ENCODE measurements around the gene PKP3. TPM values are rescaled to one million over a fixed set of nuclear protein-coding genes. Genes with fewer than 3 reads are reported as not detected.

The PKP3 gene, protein sequence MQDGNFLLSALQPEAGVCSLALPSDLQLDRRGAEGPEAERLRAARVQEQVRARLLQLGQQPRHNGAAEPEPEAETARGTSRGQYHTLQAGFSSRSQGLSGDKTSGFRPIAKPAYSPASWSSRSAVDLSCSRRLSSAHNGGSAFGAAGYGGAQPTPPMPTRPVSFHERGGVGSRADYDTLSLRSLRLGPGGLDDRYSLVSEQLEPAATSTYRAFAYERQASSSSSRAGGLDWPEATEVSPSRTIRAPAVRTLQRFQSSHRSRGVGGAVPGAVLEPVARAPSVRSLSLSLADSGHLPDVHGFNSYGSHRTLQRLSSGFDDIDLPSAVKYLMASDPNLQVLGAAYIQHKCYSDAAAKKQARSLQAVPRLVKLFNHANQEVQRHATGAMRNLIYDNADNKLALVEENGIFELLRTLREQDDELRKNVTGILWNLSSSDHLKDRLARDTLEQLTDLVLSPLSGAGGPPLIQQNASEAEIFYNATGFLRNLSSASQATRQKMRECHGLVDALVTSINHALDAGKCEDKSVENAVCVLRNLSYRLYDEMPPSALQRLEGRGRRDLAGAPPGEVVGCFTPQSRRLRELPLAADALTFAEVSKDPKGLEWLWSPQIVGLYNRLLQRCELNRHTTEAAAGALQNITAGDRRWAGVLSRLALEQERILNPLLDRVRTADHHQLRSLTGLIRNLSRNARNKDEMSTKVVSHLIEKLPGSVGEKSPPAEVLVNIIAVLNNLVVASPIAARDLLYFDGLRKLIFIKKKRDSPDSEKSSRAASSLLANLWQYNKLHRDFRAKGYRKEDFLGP
- 0.66 and 0.87 TPM in 2 replicates for total RNA-seq

GRCh38 chr11:394034-394857, at the start of gene PKP3:
Gene PKP3, plus strand, starts transcription at chr11:394209. Its CDS starts 84 bp downstream, at chr11:394293.

DNA sequence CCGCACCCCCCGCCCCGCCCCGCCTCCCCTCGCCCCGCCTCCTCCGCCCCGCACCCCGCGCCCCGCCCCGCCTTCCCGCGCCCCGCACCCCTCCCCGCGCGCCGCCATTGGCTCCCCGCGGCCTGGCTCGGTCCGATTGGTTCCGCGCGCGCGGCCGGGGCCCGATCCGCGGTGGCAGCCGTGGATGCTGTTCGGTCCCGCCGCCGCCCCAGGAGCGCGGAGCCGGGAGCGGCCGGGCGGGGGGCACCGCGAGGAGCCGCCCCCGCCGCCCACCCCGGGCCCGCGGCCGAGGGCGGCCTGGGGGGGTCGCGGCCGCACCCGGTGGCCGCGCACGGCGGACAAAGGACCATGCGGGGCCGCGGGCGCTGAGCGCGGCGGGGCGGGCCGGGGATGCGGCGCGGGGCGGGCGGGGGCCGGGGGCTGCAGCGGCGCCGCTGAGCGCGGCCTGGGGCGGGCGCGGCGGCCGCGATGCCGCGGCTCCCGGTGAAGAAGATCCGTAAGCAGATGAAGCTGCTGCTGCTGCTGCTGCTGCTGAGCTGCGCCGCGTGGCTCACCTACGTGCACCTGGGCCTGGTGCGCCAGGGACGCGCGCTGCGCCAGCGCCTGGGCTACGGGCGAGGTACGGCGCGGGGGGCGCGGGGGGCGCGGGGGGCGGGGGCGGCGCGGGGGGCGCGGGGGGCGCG, 24.5 kb upstream of the PKP3 start, which contains the start of gene B4GALNT4:
Gene B4GALNT4 (plus strand): TSS at position 164 of the 683 bp plus-strand sequence. CDS start 305 bp downstream, at position 469.

DNA sequence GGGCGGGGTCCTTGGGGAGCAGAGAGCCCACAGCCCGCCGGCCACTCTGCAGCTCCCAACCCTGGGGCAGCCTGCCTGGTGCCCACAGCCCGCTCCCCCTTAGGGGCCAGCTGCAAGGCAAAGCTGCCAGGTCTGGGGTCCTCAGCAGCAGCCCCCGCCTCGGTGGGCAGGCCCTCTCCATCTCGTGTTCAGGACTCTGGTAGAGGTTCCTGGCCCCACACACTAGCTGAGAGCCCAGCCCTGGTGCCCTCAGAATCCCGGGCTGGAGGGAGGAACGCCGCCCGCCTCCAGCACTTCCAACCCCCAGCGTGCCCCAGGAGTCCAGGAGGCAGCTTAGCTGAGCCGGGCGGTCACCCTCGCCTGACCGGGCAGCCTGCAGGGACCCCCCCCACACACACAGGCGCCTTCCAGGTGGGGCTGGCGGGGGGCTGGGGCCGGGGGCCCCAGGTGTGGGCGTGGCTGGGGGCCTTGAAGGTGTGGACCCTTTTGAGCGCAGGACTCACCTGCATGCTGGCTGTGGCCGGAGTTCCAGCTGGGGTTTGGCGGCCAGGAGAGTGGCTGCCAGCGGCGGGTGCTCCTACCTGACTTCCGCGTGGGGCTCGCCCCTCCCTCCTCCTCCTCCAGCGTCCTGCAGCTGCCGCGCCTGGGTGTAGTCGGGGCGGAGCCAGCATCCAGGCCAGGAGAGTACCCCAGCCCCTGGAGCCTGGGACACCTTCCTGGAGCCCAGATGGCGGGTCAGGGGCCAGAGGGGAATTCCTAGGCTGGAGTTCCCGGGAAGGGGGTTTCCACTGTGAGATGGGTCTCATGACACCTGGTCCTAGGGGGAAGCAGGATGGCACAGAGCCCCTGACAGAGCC, 47.6 kb downstream of the PKP3 start, which contains the start of gene ANO9:
Gene ANO9 (minus strand): TSS at position 594 of the 857 bp plus-strand sequence. CDS start 85 bp downstream, at position 509.

DNA sequence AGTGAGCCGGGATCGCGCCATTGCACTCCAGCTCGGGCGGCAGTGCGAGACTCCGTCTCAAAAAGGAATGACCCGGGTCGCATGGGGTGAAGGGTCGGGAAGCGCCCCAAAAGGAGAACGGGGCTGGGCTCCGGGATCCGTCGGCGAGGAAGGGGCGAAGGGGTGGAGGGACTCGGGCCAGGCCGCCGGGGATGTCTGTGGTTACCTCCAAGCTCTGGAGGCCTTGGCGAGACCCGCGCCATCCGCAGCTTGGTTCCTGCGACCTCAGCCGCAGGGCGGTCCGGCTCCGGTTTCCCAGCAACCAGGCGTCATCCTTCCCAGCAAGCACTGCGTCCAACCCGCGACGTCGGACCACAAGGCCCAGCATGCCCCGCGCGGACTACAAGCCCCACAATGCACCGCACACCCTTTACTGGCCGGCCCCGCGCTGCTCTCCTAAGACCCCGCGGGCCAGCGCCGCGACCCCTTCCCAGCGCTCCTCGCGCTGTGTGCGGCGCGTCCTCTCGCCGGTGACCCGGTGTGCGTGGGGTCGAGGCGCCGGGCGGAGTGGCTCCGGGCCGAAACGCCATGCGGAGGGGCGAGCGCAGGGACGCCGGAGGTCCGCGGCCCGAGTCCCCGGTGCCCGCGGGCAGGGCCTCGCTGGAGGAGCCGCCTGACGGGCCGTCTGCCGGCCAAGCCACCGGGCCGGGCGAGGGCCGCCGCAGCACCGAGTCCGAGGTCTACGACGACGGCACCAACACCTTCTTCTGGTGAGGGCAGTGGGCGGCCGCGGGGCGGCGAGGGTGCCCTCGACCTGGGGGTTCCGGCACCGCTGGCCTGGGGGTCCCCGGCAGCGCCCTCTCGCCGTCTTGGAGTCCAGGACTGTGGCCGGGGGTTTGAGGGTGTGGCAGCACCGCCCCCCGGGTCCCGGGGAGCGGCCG, 56.1 kb downstream of the PKP3 start, which contains the start of gene PTDSS2:
Gene PTDSS2 (plus strand): TSS at position 391 of the 920 bp plus-strand sequence. CDS start 177 bp downstream, at position 568.

Other genes starting within 250 kb of the PKP3 start
- not detected in 2 replicates for gene SCGB1C1, start 201.1 kb upstream of the PKP3 start, total RNA-seq
- gene BET1L, start 186.8 kb upstream of the PKP3 start, total RNA-seq = 17.9 and 21.6 TPM in 2 replicates
- gene RIC8A, start 186.5 kb upstream of the PKP3 start, total RNA-seq = 126 and 131 TPM in 2 replicates
- gene SIRT3, start 157.9 kb upstream of the PKP3 start, total RNA-seq = 6.2 and 8.2 TPM in 2 replicates
- 118 and 202 TPM in 2 replicates for gene PSMD13, start 157.2 kb upstream of the PKP3 start, total RNA-seq
- gene NLRP6, start 115.8 kb upstream of the PKP3 start, total RNA-seq = not detected in 2 replicates
- 7.3 and 10.7 TPM in 2 replicates for gene PGGHG, start 105.1 kb upstream of the PKP3 start, total RNA-seq
- gene IFITM5, start 94.7 kb upstream of the PKP3 start, total RNA-seq = not detected in 2 replicates
- 11.0 and 15.6 TPM in 2 replicates for gene IFITM2, start 86.4 kb upstream of the PKP3 start, total RNA-seq
- 12.1 and 23.9 TPM in 2 replicates for gene IFITM1, start 80.2 kb upstream of the PKP3 start, total RNA-seq
- gene IFITM3, start 73.3 kb upstream of the PKP3 start, total RNA-seq = 17.3 and 29.5 TPM in 2 replicates
- gene B4GALNT4, start 24.7 kb upstream of the PKP3 start, total RNA-seq = 1.00 and 1.8 TPM in 2 replicates
- gene SIGIRR, start 20.8 kb downstream of the PKP3 start, total RNA-seq = 6.0 and 8.2 TPM in 2 replicates
- not detected in 2 replicates for gene ANO9, start 47.8 kb downstream of the PKP3 start, total RNA-seq
- 46.3 and 58.1 TPM in 2 replicates for gene PTDSS2, start 56.1 kb downstream of the PKP3 start, total RNA-seq
- gene RNH1, start 113.0 kb downstream of the PKP3 start, total RNA-seq = 402 and 468 TPM in 2 replicates
- 51.5 and 91.3 TPM in 2 replicates for gene HRAS, start 141.4 kb downstream of the PKP3 start, total RNA-seq
- 0.62 and 0.77 TPM in 2 replicates for gene LRRC56, start 143.3 kb downstream of the PKP3 start, total RNA-seq
- 0.11 and 0.62 TPM in 2 replicates for gene LMNTD2, start 166.5 kb downstream of the PKP3 start, total RNA-seq
- gene RASSF7, start 166.8 kb downstream of the PKP3 start, total RNA-seq = 4.3 and 6.7 TPM in 2 replicates
- gene PHRF1, start 182.3 kb downstream of the PKP3 start, total RNA-seq = 33.1 and 38.7 TPM in 2 replicates
- gene IRF7, start 221.7 kb downstream of the PKP3 start, total RNA-seq = 4.5 and 7.4 TPM in 2 replicates
- gene CDHR5, start 230.7 kb downstream of the PKP3 start, total RNA-seq = not detected in 2 replicates
- not detected in 2 replicates for gene SCT, start 233.0 kb downstream of the PKP3 start, total RNA-seq
- 0.11 TPM in 1 of 2 replicates, not detected in the other for gene DRD4, start 243.1 kb downstream of the PKP3 start, total RNA-seq

Measured in uterine smooth muscle cell (primary cell).